Upper lobe of left lung (tissue), 6 donors: Measurements from ENCODE around the gene CUEDC1. TPM values are rescaled to one million over a fixed set of nuclear protein-coding genes. Genes with fewer than 3 reads are reported as not detected.

ENCODE experiments used
- ATAC-seq, 2 donors: fragments of 200-7000 bp; cut with Tn5 transposase; one replicate each; pipeline ENCODE4 v1.9.1; 2022; ENCODE audit warnings: mild to moderate bottlenecking in 2 of 2, moderate library complexity in 2 of 2; ENCODE audit not compliant: low FRiP score in 2 of 2
- DNase-seq, 2 donors: peaks; one replicate each; pipeline ENCODE4 v3.0.0-alpha.2; 2019 to 2020
- H3K27ac ChIP-seq, 4 donors: fragments of 200-600 bp; sonication (generic); one replicate each; pipeline ENCODE4 v1.5.1; 2016 to 2019
- H3K27me3 ChIP-seq, 4 donors: fragments of 200-600 bp; sonication (generic); one replicate each; pipeline ENCODE4 v1.5.1; 2017 to 2019
- H3K36me3 ChIP-seq, 4 donors: fragments of 200-600 bp; sonication (generic); one replicate each; pipeline ENCODE4 v1.5.1; 2016 to 2019
- H3K4me1 ChIP-seq, 4 donors: fragments of 200-600 bp; sonication (generic); one replicate each; pipeline ENCODE4 v1.5.1; 2018 to 2019
- H3K4me3 ChIP-seq, 4 donors: fragments of 200-600 bp; sonication (generic); one replicate each; pipeline ENCODE4 v1.5.1; 2017 to 2019; ENCODE audit warnings: mild to moderate bottlenecking in 2 of 4, moderate library complexity in 1 of 4
- H3K9me3 ChIP-seq, 4 donors: fragments of 200-600 bp; sonication (generic); one replicate each; pipeline ENCODE4 v1.5.1; 2018 to 2019
- CTCF ChIP-seq, 6 experiments: fragments of 450-650 bp in 4 of 6; fragments of 200-600 bp in 2 of 6; sonication (generic) in 2 of 6; IDR thresholded peaks; one replicate each; pipeline ENCODE4 v1.5.1; 2016 to 2019; ENCODE audit warnings: antibody characterized with exemption in 6 of 6
- EP300 ChIP-seq, 4 donors: sonication (generic); formaldehyde crosslinking; IDR thresholded peaks; one replicate each; pipeline ENCODE4 v1.5.1; 2017; ENCODE audit warnings: antibody characterized with exemption in 4 of 4, control low read depth in 2 of 4
- POLR2A ChIP-seq, 4 donors: fragments of 450-650 bp; IDR thresholded peaks; one replicate each; pipeline ENCODE4 v1.5.1; 2016 to 2017; ENCODE audit warnings: antibody characterized with exemption in 4 of 4, mild to moderate bottlenecking in 2 of 4
- POLR2AphosphoS5 ChIP-seq, 2 donors: sonication (generic); formaldehyde crosslinking; IDR thresholded peaks; one replicate each; pipeline ENCODE4 v1.5.1; 2017; ENCODE audit warnings: antibody characterized with exemption in 2 of 2
- WGBS, 2 donors: methylation state at CpG; one replicate each; pipeline ENCODE4 v1.1.5; 2017 to 2018; 5-methylcytosine and 5-hydroxymethylcytosine counted together
- total RNA-seq, 6 donors: library from RNA; depleted of rRNA in 4 of 6; stranded (reverse); fragments of >200 nt in 4 of 6; gene quantifications; one replicate each; pipeline versions ENCODE4 v1.1.0 to v1.2.1, GENCODE V29; 2016 to 2021
- donor health status: DM: no; HTN: no; CAD: no; lungs with moderate emphysema.
- donor health status: DM: no; HTN: yes; CAD: no; lungs with severe emphysema.

The CUEDC1 gene
- total RNA-seq, 6 donors from 2014 or later, result 33.3 to 119 (median 54.4) TPM

DNA sequence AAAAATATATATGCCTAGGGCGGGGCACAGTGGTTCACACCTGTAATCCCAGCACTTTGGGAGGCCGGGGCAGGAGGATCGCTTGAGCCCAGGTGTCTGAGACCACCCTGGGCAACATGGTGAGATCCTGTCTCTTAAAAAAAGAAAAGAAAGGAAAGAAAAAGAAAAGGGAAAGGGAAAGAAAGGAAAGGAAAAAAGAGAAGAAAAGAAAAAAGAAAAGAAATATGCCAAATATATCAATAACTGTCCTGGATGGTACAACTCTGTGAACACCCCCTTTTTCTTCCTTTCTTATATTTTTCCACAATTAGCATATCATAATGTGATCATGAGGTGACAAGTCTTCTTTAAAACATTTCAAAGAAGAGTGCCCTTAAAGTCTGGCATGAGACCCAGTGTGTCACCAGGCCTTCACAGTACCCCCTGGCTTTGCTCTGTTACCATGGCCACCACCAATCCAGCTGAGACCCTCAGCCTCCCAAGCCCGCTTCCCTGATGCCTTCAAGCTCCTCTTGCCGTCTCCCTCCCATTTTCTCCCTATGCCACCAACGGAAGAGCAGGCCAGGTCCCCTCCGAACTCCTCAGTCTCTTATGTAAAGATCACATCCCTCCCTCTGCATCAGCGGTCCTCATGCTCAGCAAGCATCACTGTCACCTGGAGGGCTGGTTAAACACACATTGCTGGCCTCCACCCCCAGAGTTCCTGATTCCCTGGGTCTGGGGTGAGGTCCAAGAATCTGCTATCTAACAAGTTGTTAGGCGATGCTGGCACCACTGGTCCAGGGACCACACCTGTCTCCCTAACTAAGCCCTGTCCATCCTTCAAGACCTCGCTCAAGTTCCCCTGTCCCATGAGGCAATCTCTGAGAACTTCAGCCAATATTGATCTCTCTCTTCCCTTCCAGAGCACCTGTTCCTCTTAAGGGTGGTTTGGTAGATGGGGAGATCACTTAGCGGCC lies 44.5 kb downstream of the CUEDC1 start:
- Histone ChIP-seq H3K27ac (peak overlapping the region in 1 of 4 donors; percentile 75), H3K4me1 (peaks cover 29 to 45% (median 34%) of the 10 kb centered on the region in 4 donors), H3K36me3 (no peaks in the 10 kb centered on the region), H3K9me3 (no peaks in the 10 kb centered on the region), H3K27me3 (no peaks in the 10 kb centered on the region), H3K4me3 (no peak overlapping the region)
- DNase-seq (no peak), ATAC-seq (no peak)
- WGBS, 2 donors, result 92 to 94% methylated on average over 11 of the region's 11 CpGs
- TF ChIP-seq POLR2A (IDR thresholded peaks at IDR 0.05) (no peak), EP300 (IDR thresholded peaks at IDR 0.05) (no peak), POLR2AphosphoS5 (IDR thresholded peaks at IDR 0.05) (no peak), CTCF (IDR thresholded peaks at IDR 0.05) (no peak)

GRCh38 chr17:57909551-57909950 lies 45.7 kb downstream of the CUEDC1 start:
- ATAC-seq (no peak), DNase-seq (no peak)
- TF ChIP-seq POLR2AphosphoS5 (IDR thresholded peaks at IDR 0.05) (no peak), CTCF (IDR thresholded peaks at IDR 0.05) (no peak), EP300 (IDR thresholded peaks at IDR 0.05) (no peak), POLR2A (IDR thresholded peaks at IDR 0.05) (no peak)
- peaks cover 33 to 45% (median 37%) of the 10 kb centered on the region in 4 donors for H3K4me1 ChIP-seq
- no peak overlapping the region for H3K4me3 ChIP-seq
- no peak overlapping the region for H3K27ac ChIP-seq
- H3K27me3 ChIP-seq, result no peaks in the 10 kb centered on the region
- H3K36me3 ChIP-seq, result no peaks in the 10 kb centered on the region
- H3K9me3 ChIP-seq, result no peaks in the 10 kb centered on the region
- WGBS, 2 donors, result 80 to 96% methylated on average over 5 of the region's 5 CpGs

DNA sequence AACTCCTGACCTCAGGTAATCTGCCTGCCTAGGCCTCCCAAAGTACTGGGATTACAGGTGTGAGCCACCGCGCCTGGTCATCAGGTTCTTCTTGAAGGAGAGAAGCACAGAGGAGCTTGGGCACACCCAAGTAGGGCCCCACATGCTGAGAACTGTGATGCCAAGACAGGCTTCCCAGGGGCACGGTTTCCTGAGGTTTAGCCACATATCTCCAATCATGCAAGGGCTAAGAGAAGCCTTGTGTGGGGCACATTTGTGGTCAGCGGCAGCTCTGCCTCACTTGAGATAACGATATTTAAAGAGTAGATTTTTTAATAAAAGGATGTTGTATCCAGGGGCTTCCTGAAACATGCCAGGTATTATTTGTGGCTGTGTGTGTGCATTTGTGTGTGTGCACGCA lies 46.9 kb downstream of the CUEDC1 start:
- no peaks in the 10 kb centered on the region for H3K9me3 ChIP-seq
- no peak for DNase-seq
- TF ChIP-seq POLR2AphosphoS5 (IDR thresholded peaks at IDR 0.05) (no peak), POLR2A (IDR thresholded peaks at IDR 0.05) (no peak)
- WGBS, 2 donors, result 69 to 77% methylated on average over 4 to 6 of the region's 6 CpGs
- no peak for ATAC-seq
- no peak overlapping the region for H3K4me3 ChIP-seq
- H3K27me3 ChIP-seq, result no peaks in the 10 kb centered on the region
- H3K4me1 ChIP-seq, result peaks cover 39 to 52% (median 42%) of the 10 kb centered on the region in 4 donors
- H3K27ac ChIP-seq, result no peak overlapping the region
- H3K36me3 ChIP-seq, result no peaks in the 10 kb centered on the region

DNA sequence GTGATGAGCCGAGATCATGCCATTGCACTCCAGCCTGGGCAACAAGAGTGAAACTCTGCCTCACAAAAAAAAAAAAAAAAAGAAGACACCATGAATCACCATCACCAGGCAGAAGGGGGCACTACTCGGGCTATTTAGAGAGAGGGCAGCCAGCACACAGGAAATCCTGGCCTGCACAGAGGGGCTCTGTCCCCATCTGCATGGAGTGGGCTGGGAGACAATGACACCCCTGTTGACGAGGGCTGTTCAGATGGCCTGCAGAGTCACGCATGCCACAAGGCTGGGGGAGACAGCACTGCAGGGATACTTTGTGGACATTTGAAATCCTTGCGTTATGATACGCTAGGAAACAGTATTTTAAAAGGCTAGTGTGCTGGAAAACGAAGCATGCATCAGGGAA lies 48.3 kb downstream of the CUEDC1 start:
- H3K36me3 ChIP-seq, result no peaks in the 10 kb centered on the region
- H3K9me3 ChIP-seq, result no peaks in the 10 kb centered on the region
- H3K4me3 ChIP-seq, result no peak overlapping the region
- H3K27me3 ChIP-seq, result no peaks in the 10 kb centered on the region
- ATAC-seq (no peak), DNase-seq (no peak)
- H3K27ac ChIP-seq, result no peak overlapping the region
- peaks cover 42 to 55% (median 44%) of the 10 kb centered on the region in 4 donors for H3K4me1 ChIP-seq
- WGBS, 2 donors, result 81 to 87% methylated on average over 7 of the region's 7 CpGs
- no peak for TF ChIP-seq EP300 (IDR thresholded peaks at IDR 0.05)
- TF ChIP-seq CTCF (IDR thresholded peaks at IDR 0.05), result no peak
- TF ChIP-seq POLR2AphosphoS5 (IDR thresholded peaks at IDR 0.05), result no peak
- no peak for TF ChIP-seq POLR2A (IDR thresholded peaks at IDR 0.05)

GRCh38 chr17:57905875-57906455 lies 49.2 kb downstream of the CUEDC1 start:
- H3K4me1 ChIP-seq, result peaks cover 43 to 57% (median 46%) of the 10 kb centered on the region in 4 donors
- TF ChIP-seq POLR2A (IDR thresholded peaks at IDR 0.05) (no peak), POLR2AphosphoS5 (IDR thresholded peaks at IDR 0.05) (no peak), EP300 (IDR thresholded peaks at IDR 0.05) (no peak), CTCF (IDR thresholded peaks at IDR 0.05) (no peak)
- ATAC-seq, result no peak
- H3K4me3 ChIP-seq, result no peak overlapping the region
- H3K27ac ChIP-seq, result peak overlapping the region in 2 of 4 donors; percentile 82 to 92
- H3K9me3 ChIP-seq, result no peaks in the 10 kb centered on the region
- no peak for DNase-seq
- H3K36me3 ChIP-seq, result no peaks in the 10 kb centered on the region
- no peaks in the 10 kb centered on the region for H3K27me3 ChIP-seq
